GM19468 (cell line): ENCODE data around the gene DDX28.
A peak's percentile ranks its signal among the peaks of the same experiment; 100 is the strongest.
"Not testable (repeated sequence)": the region's sequence is repeated elsewhere in the genome, so short reads cannot be mapped to it uniquely, and the experiment has no call there.

Experiments used
- ATAC-seq: cut with Tn5 transposase; IDR thresholded peaks from one replicate; pipeline ENCODE4 v1.9.1; 2021; ENCODE audit warnings: mild to moderate bottlenecking, moderate library complexity, moderate number of reproducible peaks; ENCODE audit not compliant: unreplicated experiment; ENCODE audit errors: extremely low read depth

DDX28 gene

DNA sequence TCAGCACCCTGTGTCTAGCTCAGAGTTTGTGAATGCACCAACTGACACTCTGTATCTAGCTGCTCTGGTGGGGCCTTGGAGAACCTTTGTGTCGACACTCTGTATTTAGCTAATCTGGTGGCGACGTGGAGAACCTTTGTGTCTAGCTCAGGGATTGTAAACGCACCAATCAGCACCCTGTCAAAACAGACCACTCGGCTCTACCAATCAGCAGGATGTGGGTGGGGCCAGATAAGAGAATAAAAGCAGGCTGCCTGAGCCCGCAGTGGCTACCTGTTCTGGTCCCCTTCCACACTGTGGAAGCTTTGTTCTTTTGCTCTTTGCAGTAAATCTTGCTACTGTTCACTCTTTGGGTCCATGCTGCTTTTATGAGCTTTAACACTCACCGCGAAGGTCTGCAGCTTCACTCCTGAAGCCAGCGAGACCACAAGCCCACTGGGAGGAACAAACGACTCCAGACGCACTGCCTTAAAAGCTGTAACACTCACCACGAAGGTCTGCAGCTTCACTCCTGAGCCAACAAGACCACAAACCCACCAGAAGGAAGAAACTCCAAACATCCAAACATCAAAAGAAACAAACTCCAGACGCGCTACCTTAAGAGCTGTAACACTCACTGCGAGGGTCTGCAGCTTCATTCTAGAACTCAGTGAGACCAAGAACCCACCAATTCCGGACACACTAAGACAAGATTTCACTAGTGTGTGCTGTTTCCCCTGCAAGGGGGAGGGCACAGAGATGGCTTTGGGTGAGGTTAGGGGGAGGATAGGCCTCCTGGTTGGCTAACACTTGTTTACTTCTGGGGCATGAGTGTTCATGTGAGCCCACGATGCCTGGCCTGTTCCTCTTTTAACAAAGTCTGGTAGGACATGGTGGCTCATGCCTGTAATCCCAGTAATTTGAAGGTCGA, 24.0 kb downstream of the DDX28 start, which contains the start of gene DPEP2:
Gene DPEP2, minus strand, starts transcription at position 706 of the 910 bp plus-strand sequence. CDS start 6,272 bp downstream, outside the sequence.
- not testable (repeated sequence) for ATAC-seq

DNA sequence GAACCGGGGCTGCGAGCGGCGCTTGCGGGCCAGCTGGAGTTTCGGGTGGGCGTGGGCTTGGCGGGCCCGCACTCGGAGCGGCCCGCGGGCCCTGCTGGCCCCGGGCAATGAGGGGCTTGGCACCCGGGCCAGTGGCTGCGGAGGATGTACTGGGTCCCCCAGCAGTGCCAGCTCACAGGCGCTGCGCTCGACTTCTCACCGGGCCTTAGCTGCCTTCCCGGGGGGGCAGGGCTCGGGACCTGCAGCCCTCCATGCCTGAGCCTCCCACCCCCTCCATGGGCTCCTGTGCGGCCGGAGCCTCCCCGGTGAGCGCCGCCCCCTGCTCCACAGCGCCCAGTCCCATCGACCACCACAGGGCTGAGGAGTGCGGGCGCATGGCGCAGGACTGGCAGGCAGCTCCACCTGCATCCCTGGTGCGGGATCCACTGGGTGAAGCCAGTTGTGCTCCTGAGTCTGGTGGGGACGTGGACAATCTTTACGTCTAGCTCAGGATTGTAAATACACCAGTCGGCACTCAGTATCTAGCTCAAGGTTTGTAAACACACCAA, 24.7 kb downstream of the DDX28 start:
- not testable (repeated sequence) for ATAC-seq

DNA sequence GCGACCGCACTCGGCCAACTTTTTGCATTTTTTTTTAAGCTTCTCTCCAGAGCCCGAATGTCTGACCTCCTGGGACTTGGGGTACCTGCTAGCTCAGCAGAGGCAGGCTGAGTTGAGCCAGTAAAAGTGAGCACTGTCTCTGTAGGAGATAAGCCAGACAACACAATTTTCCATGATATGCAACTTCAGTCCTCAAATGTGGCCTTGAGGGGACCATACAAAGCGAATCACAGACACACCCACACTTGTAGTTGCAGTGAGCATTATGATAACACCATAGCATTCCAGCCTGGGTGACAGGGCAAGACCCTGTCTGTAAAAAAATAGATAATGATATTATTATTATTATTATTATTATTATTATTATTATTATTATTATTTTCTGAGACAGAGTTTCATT, 26.4 kb downstream of the DDX28 start:
- ATAC-seq = no peak

DNA sequence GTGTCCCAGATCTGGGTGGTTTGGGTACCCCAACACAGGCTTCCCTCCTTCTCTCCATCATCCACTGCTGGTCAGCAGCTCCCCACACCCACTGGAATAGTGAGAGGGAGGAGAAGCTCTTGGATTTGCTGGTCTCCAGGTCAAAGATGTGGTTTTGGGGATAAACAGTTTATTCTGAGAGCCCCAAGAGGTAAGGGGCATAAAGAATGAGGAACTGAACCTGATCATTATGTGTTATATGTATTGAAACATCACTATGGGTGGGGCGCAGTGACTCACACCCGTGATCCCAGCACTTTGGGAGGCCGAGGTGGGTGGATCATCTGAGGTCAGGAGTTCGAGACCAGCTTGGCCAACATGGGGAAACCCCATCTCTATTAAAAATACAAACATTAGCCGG, 27.6 kb downstream of the DDX28 start:
- ATAC-seq = no peak

DNA sequence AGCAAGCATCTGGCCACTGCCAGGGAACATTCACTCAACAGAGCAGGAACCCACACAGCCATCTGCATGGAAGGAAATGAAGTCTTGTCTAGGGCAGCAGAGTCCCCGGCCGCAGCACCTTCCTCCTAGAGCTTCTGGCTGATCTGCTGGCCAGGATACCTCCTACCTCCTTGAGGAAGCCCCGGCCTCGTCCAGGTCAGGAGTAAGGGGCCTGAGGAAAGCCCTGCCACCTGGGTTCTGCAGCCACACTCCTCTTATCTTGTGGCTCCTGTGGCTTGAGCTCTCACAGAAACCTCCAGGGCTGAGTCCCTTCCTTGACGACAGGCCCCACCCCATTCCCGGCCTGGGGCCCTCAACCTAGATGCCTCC, 29.0 kb downstream of the DDX28 start:
- not testable (repeated sequence) for ATAC-seq

DNA sequence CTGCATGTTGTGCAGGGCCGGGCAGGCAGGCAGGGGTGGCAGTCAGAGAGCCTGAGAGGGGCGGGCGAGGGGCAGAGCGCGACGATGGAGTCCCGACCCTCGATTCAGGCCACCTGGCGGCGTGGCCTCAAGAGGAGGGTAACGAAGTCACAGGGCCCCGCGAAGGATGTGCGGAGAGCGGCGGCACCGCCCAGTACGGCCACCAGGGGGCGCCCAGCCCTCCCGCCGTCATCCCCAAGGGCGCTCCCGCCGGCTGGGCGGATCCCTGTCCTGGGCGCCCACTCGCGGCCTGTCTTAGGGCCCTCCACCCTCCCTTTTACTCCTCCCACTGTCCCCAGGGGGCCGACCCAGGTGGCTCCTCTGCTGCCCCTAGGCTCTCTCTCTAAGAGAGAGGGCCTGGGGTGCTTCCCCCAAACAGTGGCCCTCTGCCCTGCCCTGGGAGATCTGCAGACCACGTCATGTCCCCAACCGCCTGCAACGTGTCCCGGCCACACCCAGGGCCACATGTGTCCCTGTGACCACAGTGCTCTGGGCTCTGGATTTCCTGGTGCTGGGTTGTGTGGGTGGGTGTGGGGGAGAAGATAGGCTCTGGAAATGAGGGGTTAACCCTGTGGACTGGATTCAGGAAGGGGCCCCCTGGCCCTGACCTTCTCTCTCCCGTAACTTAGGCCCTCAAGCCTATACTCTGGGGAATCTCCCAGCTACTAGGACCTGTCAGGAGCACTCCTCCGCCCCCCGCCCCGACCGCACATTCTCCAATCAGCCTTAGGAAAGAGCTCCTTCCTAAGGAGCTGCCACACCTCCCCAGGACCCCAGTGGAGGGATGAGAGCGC, 29.6 kb downstream of the DDX28 start:
- ATAC-seq = peak; percentile 38

DNA sequence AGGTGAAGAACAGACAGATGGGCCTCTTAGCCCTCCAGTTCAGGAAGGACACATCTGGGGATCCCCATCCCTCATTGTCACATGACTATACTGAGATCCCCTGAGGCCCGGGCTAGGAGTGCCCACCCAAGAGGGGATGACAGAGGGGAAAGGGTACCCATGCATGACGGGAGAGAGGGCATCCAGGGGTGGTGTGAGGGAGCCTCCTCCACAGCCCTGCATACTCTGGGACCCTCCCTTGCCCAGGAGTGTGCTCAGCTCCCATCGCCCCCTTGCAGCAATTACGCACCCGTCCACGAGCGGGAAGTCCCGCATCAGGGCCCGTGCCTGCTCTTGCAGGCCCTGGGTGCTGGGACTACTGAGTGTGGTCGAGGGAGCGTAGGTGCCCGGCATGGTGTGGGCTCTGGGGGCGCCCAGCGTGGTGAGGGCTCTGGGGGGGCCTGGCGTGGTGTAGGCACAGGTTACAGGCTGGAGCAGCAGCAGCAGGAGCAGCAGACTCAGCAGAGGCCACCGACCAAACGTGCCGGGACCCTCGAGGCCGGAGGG, 30.3 kb downstream of the DDX28 start:
- ATAC-seq = no peak

DNA sequence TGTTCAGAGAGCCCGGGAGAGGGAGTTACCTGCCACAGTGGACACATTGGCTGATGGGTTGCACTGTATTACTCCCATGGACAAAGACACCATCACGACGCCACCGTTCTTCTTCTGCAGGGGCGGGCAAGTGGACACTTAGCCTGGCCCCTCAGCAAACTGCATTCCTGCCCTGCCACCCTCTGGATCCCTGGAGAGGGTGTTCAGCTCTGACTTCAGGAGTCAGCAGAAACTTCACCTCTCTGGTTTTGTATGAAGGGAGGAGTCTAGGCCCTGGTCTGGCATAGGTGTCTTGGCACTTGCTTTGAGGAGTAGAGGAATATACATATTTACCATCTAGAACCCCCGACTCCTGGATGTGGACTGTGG, 33.0 kb downstream of the DDX28 start:
- no peak for ATAC-seq

DNA sequence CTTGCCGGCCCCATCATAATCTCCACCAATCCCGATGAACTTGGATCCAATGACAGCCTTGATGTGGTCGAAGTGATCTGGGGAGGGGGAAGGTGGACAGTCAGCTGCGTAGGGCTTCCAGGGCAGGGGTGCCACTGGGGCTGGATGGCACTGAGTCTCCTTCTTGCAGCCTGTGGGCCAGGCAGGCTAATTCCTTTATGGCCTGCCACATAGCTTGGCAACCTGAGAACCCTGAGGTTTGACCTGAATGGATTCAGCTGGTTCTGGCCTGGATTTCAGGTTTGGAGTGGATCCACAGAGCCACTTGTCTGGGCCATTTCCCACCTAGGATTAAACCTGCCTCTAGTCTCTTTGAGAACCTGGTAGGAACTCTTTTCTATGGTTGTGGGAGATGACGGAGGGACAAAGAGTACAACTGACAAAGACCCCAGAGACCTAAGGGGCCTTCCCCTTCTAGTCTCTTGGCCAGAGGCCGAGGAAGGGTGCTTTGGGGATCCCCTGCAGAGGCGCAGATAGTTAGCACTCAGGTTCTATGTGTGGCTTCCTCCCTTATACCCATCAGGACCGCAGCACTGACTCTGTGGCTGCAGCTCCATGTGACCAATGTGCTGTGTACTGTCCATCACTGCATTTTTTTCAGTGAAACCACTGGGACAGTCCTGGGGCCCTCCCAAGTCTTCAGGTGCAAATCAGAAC, 33.6 kb downstream of the DDX28 start:
- no peak for ATAC-seq

DNA sequence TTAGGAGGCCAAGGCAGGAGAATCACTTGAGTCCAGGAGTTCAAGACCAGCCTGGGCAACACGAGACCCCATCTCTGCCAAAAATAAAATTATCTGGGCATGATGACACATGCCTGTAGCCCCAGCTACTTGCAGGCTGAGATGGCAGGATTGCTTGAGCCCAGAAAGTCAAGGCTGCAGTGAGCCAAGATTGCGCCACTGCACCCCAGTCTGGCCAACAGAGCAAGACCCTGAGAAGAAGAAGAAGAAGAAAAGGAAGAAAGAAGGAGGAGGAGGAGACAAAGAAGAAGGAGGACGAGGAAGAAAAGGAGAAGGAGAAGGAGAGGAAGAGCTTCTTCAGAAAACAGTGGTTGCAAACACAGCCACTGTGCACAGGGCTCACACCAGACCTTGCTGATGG, 34.4 kb downstream of the DDX28 start:
- ATAC-seq = no peak

DNA sequence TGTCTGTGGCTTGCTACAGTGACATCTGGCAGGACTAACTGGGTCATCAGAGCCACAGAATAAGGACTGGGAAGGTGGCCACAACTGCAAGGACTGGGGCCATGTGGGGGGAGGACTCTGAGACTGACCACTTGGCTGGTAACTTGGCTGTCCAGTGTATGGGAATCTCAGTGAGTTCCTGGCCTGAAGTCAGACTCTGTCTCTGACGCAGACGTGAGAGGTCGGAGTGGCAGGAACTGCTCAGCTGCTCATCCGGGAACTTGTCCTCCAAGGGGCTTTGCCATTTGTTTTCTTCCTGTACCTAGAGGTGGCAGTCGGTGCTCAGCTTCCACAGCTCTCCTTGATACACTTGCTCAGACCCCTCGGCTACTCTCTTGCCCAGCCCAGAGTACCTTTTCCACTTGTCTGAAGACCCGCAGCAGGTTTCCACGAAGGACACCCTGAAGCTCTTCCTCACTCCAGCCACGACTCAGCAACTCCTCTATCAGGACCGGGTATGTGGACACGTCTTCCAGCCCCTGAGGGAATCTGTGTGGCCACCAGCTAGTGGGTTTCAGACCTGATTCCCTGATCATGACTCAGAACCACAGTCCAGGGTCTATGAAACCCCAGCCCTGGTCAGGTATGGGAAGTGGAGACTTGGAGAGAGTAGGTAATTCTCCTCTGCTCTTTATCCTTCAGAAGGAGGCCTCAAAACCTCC, 35.4 kb downstream of the DDX28 start:
- no peak for ATAC-seq

DNA sequence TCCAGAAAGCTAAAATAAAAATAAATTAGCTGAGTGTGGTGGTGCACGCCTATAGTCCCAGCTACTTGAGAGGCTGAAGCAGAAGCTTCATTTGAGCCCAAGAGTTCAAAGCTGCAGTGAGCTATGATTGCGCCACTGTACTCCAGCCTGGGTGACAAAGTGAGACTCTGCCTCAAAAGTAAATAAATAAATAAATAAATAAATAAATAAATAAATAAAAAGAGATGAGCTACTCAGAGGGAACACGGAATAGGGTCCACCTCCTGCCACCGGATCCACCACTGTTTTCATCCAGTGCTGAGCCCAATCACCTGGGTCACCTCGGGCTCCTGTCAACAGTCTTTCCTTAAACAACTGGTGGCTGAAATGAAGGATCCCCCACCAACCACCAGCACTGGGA, 36.1 kb downstream of the DDX28 start:
- ATAC-seq = no peak

DNA sequence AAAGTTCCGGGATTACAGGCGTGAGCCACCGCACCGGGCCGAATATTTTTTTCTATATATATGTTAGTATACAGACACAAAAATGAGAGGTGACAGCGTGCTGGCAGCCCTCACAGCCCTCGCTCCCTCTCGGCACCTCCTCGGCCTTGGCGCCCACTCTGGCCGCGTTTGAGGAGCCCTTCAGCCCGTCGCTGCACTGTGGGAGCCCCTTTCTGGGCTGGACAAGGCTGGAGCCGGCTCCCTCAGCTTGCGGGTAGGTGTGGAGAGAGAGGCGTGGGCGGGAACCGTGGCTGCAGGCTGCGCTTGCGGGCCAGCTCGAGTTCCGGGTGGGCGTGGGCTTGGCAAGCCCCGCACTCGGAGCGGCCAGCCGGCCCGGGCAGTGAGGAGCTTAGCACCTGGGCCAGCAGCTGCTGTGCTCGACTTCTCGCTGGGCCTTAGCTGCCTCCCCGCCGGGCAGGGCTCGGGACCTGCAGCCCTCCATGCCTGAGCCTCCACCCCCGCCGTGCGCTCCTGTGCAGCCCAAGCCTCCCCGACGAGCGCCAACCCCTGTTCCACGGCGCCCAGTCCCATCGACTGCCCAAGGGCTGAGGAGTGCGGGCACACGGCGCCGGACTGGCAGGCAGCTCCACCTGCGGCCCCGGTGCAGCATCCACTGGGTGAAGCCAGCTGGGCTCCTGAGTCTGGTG, 40.9 kb downstream of the DDX28 start:
- ATAC-seq = no peak

DNA sequence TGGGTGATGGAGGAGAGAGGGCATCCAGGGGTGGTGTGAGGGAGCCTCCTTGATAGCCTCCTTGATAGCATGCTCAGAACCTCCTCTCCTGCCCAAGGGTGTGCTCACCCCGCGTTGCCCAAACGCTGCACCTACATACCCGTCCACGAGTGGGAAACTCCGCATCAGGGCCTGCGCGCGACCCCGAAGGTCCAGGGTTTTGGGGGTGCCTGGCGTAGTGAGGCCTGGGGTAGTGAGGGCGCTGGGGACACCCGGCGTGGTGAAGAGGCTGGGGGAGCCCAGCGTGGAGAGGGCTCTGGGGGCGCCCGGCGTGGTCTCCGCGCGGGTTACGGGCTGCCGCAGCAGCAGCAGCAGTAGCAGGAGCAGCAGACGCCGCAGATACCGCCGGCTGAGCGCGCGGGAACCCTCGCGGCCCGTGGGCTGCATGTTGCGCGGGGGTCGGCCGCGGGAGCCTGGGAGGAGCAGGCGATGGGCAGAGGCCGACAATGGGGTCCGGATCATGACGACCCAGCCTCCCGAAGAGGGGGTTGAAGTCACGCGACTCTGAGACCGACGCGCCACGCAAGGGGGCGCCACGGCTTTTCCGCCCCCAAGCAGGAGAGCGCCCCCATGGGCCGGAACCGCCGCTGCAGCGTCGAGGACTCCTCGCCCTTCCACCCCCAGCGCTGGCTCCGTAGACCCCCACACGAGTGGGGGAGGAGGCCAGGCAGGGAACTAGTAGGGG, 42.9 kb downstream of the DDX28 start, which contains the start of gene DPEP3:
Gene DPEP3, minus strand, starts transcription at position 545 of the 724 bp plus-strand sequence. Its CDS starts 119 bp downstream, at position 426.
- ATAC-seq = no peak

DNA sequence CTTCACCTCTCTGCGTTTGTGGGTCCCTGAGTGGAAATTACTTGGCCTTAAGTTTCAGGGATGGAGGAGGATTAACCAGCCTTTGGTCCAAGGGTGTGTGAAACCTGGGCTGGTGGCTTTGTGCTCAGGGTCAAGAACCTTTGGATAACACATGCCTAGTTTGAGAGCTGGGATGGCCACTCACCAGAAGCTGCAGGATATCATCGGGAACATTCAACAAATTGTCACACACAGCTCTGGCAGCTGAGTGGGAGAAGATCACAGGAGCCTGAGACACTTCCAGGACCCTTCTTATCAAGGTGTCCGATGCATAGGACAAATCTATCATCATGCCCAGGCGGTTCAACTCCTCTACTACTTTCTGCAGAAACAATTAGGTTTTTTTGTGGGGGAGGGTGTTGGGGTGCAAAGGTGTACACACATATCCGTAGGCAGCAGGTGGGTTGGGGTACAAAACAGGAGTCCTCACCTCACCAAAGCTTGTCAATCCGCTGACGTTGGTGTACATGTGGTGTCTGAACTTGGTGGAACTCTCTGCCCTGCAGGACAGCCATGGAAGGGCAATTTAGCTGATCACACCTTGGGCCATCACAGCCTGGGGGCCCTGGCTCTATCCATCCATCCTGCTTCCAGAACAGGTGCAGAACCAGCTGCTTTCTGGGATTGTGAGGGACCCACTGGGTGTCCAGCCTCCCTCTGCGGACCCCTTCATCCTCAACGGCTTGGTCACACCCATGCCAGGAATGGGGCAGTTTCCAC, 45.4 kb downstream of the DDX28 start:
- no peak for ATAC-seq

DNA sequence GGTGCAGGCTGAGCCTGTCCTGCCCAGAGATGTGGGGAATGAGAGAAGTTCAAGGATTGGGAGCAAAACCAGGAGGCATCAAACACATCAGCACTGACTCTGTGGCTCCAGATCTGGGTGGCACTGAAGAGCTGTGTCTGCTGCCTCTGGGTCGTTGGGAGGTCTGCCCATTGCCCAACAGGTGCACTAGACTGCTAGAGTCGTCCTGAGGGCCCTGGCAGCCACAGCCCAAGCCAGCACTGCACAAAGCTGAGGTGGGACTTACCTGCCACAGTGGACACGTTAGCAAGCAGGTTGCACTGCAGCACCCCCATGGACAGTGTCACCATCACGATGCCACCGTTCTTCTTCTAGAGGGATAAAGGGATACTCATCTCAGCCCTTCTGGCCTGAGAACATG, 46.0 kb downstream of the DDX28 start:
- no peak for ATAC-seq

DNA sequence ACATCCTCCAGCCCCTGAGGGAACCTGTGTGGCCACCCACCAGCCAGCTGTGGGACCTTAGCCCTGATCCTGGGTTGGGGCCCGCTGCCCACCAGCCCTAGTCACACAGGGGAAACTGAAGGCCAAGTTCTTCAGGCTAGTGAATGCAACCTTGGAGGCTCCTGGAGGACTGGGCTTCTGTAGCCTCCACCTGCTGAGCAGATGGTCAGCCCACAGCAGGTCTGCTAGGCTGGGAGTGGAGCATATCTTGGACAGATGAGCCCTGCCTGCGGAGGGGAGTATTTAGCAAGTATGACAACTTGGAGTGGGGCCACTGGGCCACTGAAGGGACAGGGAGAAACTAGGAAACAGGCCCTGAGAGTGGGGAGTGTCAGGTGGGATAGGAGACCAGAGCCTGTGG, 46.8 kb downstream of the DDX28 start:
- ATAC-seq = no peak
